ENCODE data around the gene FCRLA. TPM values are rescaled to one million over a fixed set of nuclear protein-coding genes. Genes with fewer than 3 reads are reported as not detected.
"Not testable (repeated sequence)": the region's sequence is repeated elsewhere in the genome, so short reads cannot be mapped to it uniquely, and the experiment has no call there.

FCRLA gene
- under 1 TPM; 0.02 to 0.29 TPM for polyA plus RNA-seq

GRCh38 chr1:161706482-161707347, at the start of gene FCRLA:
TSS of gene FCRLA (plus strand) at chr1:161707229. CDS start at chr1:161707265, 36 bp downstream.
- no peaks in the 10 kb centered on the region for H3K27me3 ChIP-seq (ENCODE audit: control insufficient read depth in 1 of 2, insufficient read depth in 2 of 2, low read length in 2 of 2)
- no peak within 1 kb of the TSS for H3K27ac ChIP-seq (ENCODE audit: low read depth in 2 of 2, low read length in 1 of 2)
- no peaks in the 10 kb centered on the region for H3K4me1 ChIP-seq (ENCODE audit: control insufficient read depth in 2 of 2, insufficient read depth in 2 of 2, low read length in 1 of 2)
- H3K4me3 ChIP-seq (ENCODE audit: low read depth in 1 of 2, low read length in 2 of 2) = no peak within 1 kb of the TSS
- no peaks in the 10 kb centered on the region for H3K9me3 ChIP-seq (ENCODE audit: control insufficient read depth in 2 of 2, insufficient read depth in 1 of 2, low read depth in 1 of 2, low read length in 1 of 2)
- WGBS, 2 donors = 44 to 54% methylated on average over 4 of the region's 4 CpGs
- H3K36me3 ChIP-seq (ENCODE audit: control insufficient read depth in 2 of 2, insufficient read depth in 2 of 2, low read length in 1 of 2) = no peaks in the 10 kb centered on the region

- not testable (repeated sequence) for H3K4me1 ChIP-seq (ENCODE audit: control insufficient read depth in 2 of 2, insufficient read depth in 2 of 2, low read length in 1 of 2); H3K36me3 ChIP-seq (ENCODE audit: control insufficient read depth in 2 of 2, insufficient read depth in 2 of 2, low read length in 1 of 2); H3K4me3 ChIP-seq (ENCODE audit: low read depth in 1 of 2, low read length in 2 of 2); H3K27me3 ChIP-seq (ENCODE audit: control insufficient read depth in 1 of 2, insufficient read depth in 2 of 2, low read length in 2 of 2); H3K9me3 ChIP-seq (ENCODE audit: control insufficient read depth in 2 of 2, insufficient read depth in 1 of 2, low read depth in 1 of 2, low read length in 1 of 2); H3K27ac ChIP-seq (ENCODE audit: low read depth in 2 of 2, low read length in 1 of 2)
Observed at GRCh38 chr1:161658524-161658923, 48.5 kb upstream of the FCRLA start.

- H3K4me3 ChIP-seq (ENCODE audit: low read depth in 1 of 2, low read length in 2 of 2); H3K9me3 ChIP-seq (ENCODE audit: control insufficient read depth in 2 of 2, insufficient read depth in 1 of 2, low read depth in 1 of 2, low read length in 1 of 2); H3K27me3 ChIP-seq (ENCODE audit: control insufficient read depth in 1 of 2, insufficient read depth in 2 of 2, low read length in 2 of 2); H3K27ac ChIP-seq (ENCODE audit: low read depth in 2 of 2, low read length in 1 of 2); H3K36me3 ChIP-seq (ENCODE audit: control insufficient read depth in 2 of 2, insufficient read depth in 2 of 2, low read length in 1 of 2); H3K4me1 ChIP-seq (ENCODE audit: control insufficient read depth in 2 of 2, insufficient read depth in 2 of 2, low read length in 1 of 2): not testable (repeated sequence)
- 42 to 67% methylated on average over 2 to 4 of the region's 9 CpGs for WGBS, 2 donors
Observed at GRCh38 chr1:161661660-161662311, 45.2 kb upstream of the FCRLA start.

- not testable (repeated sequence) for H3K27me3 ChIP-seq (ENCODE audit: control insufficient read depth in 1 of 2, insufficient read depth in 2 of 2, low read length in 2 of 2); H3K27ac ChIP-seq (ENCODE audit: low read depth in 2 of 2, low read length in 1 of 2); H3K4me3 ChIP-seq (ENCODE audit: low read depth in 1 of 2, low read length in 2 of 2); H3K36me3 ChIP-seq (ENCODE audit: control insufficient read depth in 2 of 2, insufficient read depth in 2 of 2, low read length in 1 of 2); H3K9me3 ChIP-seq (ENCODE audit: control insufficient read depth in 2 of 2, insufficient read depth in 1 of 2, low read depth in 1 of 2, low read length in 1 of 2); H3K4me1 ChIP-seq (ENCODE audit: control insufficient read depth in 2 of 2, insufficient read depth in 2 of 2, low read length in 1 of 2)
- no CpG with 5 or more reads among the region's 4 CpGs for WGBS, 2 donors
Observed at GRCh38 chr1:161662684-161663339, 44.2 kb upstream of the FCRLA start, which contains the start of gene FCGR2B. TSS of gene FCGR2B (plus strand) at chr1:161663143. CDS start at chr1:161663242, 99 bp downstream.

GRCh38 chr1:161663569-161663968, 43.5 kb upstream of the FCRLA start:
- H3K4me3 ChIP-seq (ENCODE audit: low read depth in 1 of 2, low read length in 2 of 2); H3K9me3 ChIP-seq (ENCODE audit: control insufficient read depth in 2 of 2, insufficient read depth in 1 of 2, low read depth in 1 of 2, low read length in 1 of 2); H3K27me3 ChIP-seq (ENCODE audit: control insufficient read depth in 1 of 2, insufficient read depth in 2 of 2, low read length in 2 of 2); H3K27ac ChIP-seq (ENCODE audit: low read depth in 2 of 2, low read length in 1 of 2); H3K4me1 ChIP-seq (ENCODE audit: control insufficient read depth in 2 of 2, insufficient read depth in 2 of 2, low read length in 1 of 2); H3K36me3 ChIP-seq (ENCODE audit: control insufficient read depth in 2 of 2, insufficient read depth in 2 of 2, low read length in 1 of 2): not testable (repeated sequence)
- no CpG with 5 or more reads among the region's 1 CpG for WGBS, 2 donors

- not testable (repeated sequence) for H3K4me3 ChIP-seq (ENCODE audit: low read depth in 1 of 2, low read length in 2 of 2); H3K27ac ChIP-seq (ENCODE audit: low read depth in 2 of 2, low read length in 1 of 2); H3K9me3 ChIP-seq (ENCODE audit: control insufficient read depth in 2 of 2, insufficient read depth in 1 of 2, low read depth in 1 of 2, low read length in 1 of 2); H3K36me3 ChIP-seq (ENCODE audit: control insufficient read depth in 2 of 2, insufficient read depth in 2 of 2, low read length in 1 of 2); H3K4me1 ChIP-seq (ENCODE audit: control insufficient read depth in 2 of 2, insufficient read depth in 2 of 2, low read length in 1 of 2); H3K27me3 ChIP-seq (ENCODE audit: control insufficient read depth in 1 of 2, insufficient read depth in 2 of 2, low read length in 2 of 2)
- no CpG with 5 or more reads among the region's 4 CpGs for WGBS, 2 donors
Observed at GRCh38 chr1:161664689-161665088, 42.3 kb upstream of the FCRLA start.

GRCh38 chr1:161671045-161672020, 35.7 kb upstream of the FCRLA start:
- H3K27me3 ChIP-seq (ENCODE audit: control insufficient read depth in 1 of 2, insufficient read depth in 2 of 2, low read length in 2 of 2); H3K27ac ChIP-seq (ENCODE audit: low read depth in 2 of 2, low read length in 1 of 2); H3K9me3 ChIP-seq (ENCODE audit: control insufficient read depth in 2 of 2, insufficient read depth in 1 of 2, low read depth in 1 of 2, low read length in 1 of 2); H3K36me3 ChIP-seq (ENCODE audit: control insufficient read depth in 2 of 2, insufficient read depth in 2 of 2, low read length in 1 of 2); H3K4me1 ChIP-seq (ENCODE audit: control insufficient read depth in 2 of 2, insufficient read depth in 2 of 2, low read length in 1 of 2); H3K4me3 ChIP-seq (ENCODE audit: low read depth in 1 of 2, low read length in 2 of 2): not testable (repeated sequence)
- WGBS, 2 donors = 58 to 61% methylated on average over 9 to 11 of the region's 15 CpGs

- not testable (repeated sequence) for H3K27ac ChIP-seq (ENCODE audit: low read depth in 2 of 2, low read length in 1 of 2); H3K27me3 ChIP-seq (ENCODE audit: control insufficient read depth in 1 of 2, insufficient read depth in 2 of 2, low read length in 2 of 2); H3K36me3 ChIP-seq (ENCODE audit: control insufficient read depth in 2 of 2, insufficient read depth in 2 of 2, low read length in 1 of 2); H3K9me3 ChIP-seq (ENCODE audit: control insufficient read depth in 2 of 2, insufficient read depth in 1 of 2, low read depth in 1 of 2, low read length in 1 of 2); H3K4me3 ChIP-seq (ENCODE audit: low read depth in 1 of 2, low read length in 2 of 2); H3K4me1 ChIP-seq (ENCODE audit: control insufficient read depth in 2 of 2, insufficient read depth in 2 of 2, low read length in 1 of 2)
- WGBS, 2 donors = 77 to 85% methylated on average over 7 of the region's 7 CpGs
Observed at GRCh38 chr1:161673437-161673836, 33.6 kb upstream of the FCRLA start.

GRCh38 chr1:161674447-161674846, 32.6 kb upstream of the FCRLA start:
- not testable (repeated sequence) for H3K9me3 ChIP-seq (ENCODE audit: control insufficient read depth in 2 of 2, insufficient read depth in 1 of 2, low read depth in 1 of 2, low read length in 1 of 2); H3K36me3 ChIP-seq (ENCODE audit: control insufficient read depth in 2 of 2, insufficient read depth in 2 of 2, low read length in 1 of 2); H3K27me3 ChIP-seq (ENCODE audit: control insufficient read depth in 1 of 2, insufficient read depth in 2 of 2, low read length in 2 of 2); H3K27ac ChIP-seq (ENCODE audit: low read depth in 2 of 2, low read length in 1 of 2); H3K4me1 ChIP-seq (ENCODE audit: control insufficient read depth in 2 of 2, insufficient read depth in 2 of 2, low read length in 1 of 2); H3K4me3 ChIP-seq (ENCODE audit: low read depth in 1 of 2, low read length in 2 of 2)
- 40 to 52% methylated on average over 2 of the region's 3 CpGs for WGBS, 2 donors

Measured in esophagus (tissue), 2 donors.